K562 (cell line): ENCODE results near the gene FOXJ3. TPM values are rescaled to one million over a fixed set of nuclear protein-coding genes. Genes with fewer than 3 reads are reported as not detected.

Experiments used
- ATAC-seq: fragments of 200-7000 bp; cut with Tn5 transposase; 3 replicates; pipeline ENCODE4 v1.9.1; 2020; ENCODE audit warnings: moderate library complexity
- BruUV-seq: library from RNA; stranded (reverse); fragments of 400-500 nt; replicated peaks from 2 replicates; lab custom pipeline; 2021; lab: Mats Ljungman, UMichigan
- CTCF ChIA-PET: fragments of 300-600 bp; formaldehyde crosslinking; extraction: SDS; loops from one replicate; lab custom pipeline; 2021; ENCODE audit warnings: low intra/inter-chr PET ratio; lab: Yijun Ruan, JAX
- POLR2A ChIA-PET: fragments of 300-600, 350-650 bp; sonication (Branson Sonifier 250); formaldehyde crosslinking; extraction: SDS; loops from one replicate; lab custom pipeline; 2021; ENCODE audit warnings: antibody characterized with exemption, inconsistent platforms; lab: Yijun Ruan, JAX
- DNase-seq, 4 experiments: peaks; one replicate each; pipeline versions ENCODE4 v3.0.0 to v3.0.0-alpha.2; 2011 to 2018; ENCODE audit warnings: low spot score in 3 of 4, mixed read lengths in 3 of 4; ENCODE audit errors: extremely low read depth in 1 of 4
- FAIRE-seq: peaks from 2 replicates; lab custom pipeline; 2011; peaks lifted over from hg19 to GRCh38; lab: Jason Lieb, UNC
- H2AFZ ChIP-seq: 2 replicates; pipeline ENCODE4 v1.6.0; 2011; ENCODE audit warnings: low read depth, low read length, control low read depth, inconsistent platforms
- H3K27ac ChIP-seq: fragments of 200-600 bp; 3 replicates; pipeline ENCODE4 v1.8.0; 2011; ENCODE audit warnings: low read depth, mild to moderate bottlenecking, control low read depth, inconsistent platforms, low read length, moderate library complexity, mixed read lengths; ENCODE audit errors: extremely low read depth
- H3K27me3 ChIP-seq, 2 experiments: fragments of 300-600 bp in 1 of 2; 2 replicates in 1 of 2; 3 replicates in 1 of 2; pipeline versions ENCODE4 v1.6.0 to v1.8.0; 2011; ENCODE audit warnings: inconsistent platforms in 2 of 2, low read length in 2 of 2, mild to moderate bottlenecking in 1 of 2, mixed read lengths in 1 of 2, moderate library complexity in 1 of 2; ENCODE audit not compliant: control insufficient read depth in 2 of 2, insufficient read depth in 2 of 2
- H3K36me3 ChIP-seq: fragments of 300-600 bp; 3 replicates; pipeline ENCODE4 v1.8.0; 2011; ENCODE audit warnings: mild to moderate bottlenecking, low read length, inconsistent platforms; ENCODE audit not compliant: control insufficient read depth, insufficient read depth
- H3K4me1 ChIP-seq, 2 experiments: fragments of 200-600 bp in 1 of 2; replicated peaks in 1 of 2; 2 replicates in 1 of 2; 3 replicates in 1 of 2; pipeline versions ENCODE4 v1.5.1 to v1.8.0; 2011; ENCODE audit warnings: inconsistent platforms in 2 of 2, low read length in 2 of 2, mild to moderate bottlenecking in 1 of 2, mixed read lengths in 1 of 2, moderate library complexity in 1 of 2; ENCODE audit not compliant: control insufficient read depth in 2 of 2, insufficient read depth in 2 of 2
- H3K4me2 ChIP-seq: 2 replicates; pipeline ENCODE4 v1.6.1; 2011; ENCODE audit warnings: low read length, control low read depth, inconsistent platforms, mixed read lengths; ENCODE audit not compliant: insufficient read depth
- H3K4me3 ChIP-seq: fragments of 200-600 bp; sonication (generic), shearing (Covaris generic); 2 replicates; pipeline ENCODE4 v1.5.1; 2016; ENCODE audit warnings: control low read depth, inconsistent platforms
- H3K79me2 ChIP-seq: fragments of 200-600 bp; 3 replicates; pipeline ENCODE4 v1.8.0; 2011; ENCODE audit warnings: low read length, inconsistent platforms; ENCODE audit not compliant: control insufficient read depth, insufficient read depth
- H3K9ac ChIP-seq, 2 experiments: 2 replicates each; pipeline versions ENCODE4 v1.6.0 to v1.6.1; 2011; ENCODE audit warnings: low read depth in 2 of 2, low read length in 2 of 2, control low read depth in 1 of 2, inconsistent platforms in 1 of 2, mild to moderate bottlenecking in 1 of 2, mixed read lengths in 1 of 2; ENCODE audit not compliant: insufficient read depth in 1 of 2
- H3K9me1 ChIP-seq: one replicate; pipeline ENCODE4 v1.6.0; 2011; ENCODE audit warnings: inconsistent platforms, mild to moderate bottlenecking, low read length, moderate library complexity; ENCODE audit not compliant: control insufficient read depth, insufficient read depth
- H3K9me3 ChIP-seq: replicated peaks from 2 replicates; pipeline ENCODE4 v1.5.1; 2011; ENCODE audit warnings: low read depth, low read length, inconsistent platforms; ENCODE audit not compliant: control insufficient read depth, insufficient read depth
- H4K20me1 ChIP-seq: replicated peaks from 2 replicates; pipeline ENCODE4 v1.6.1; 2011; ENCODE audit warnings: low read length, inconsistent platforms, mixed read lengths; ENCODE audit not compliant: control insufficient read depth, insufficient read depth
- POLR3G ChIP-seq: IDR thresholded peaks from 2 replicates; pipeline ENCODE4 v1.6.1; 2011; ENCODE audit not compliant: insufficient read length, insufficient replicate concordance; ENCODE audit errors: extremely low read depth
- RB1 ChIP-seq: fragments of 450-650 bp; IDR thresholded peaks from 2 replicates; pipeline ENCODE4 v1.6.1; 2017; ENCODE audit warnings: low read depth, mild to moderate bottlenecking
- RUNX1 ChIP-seq: sonication (generic); IDR thresholded peaks from 2 replicates; pipeline ENCODE4 v1.6.1; 2016; ENCODE audit warnings: antibody characterized with exemption, low read depth
- SRSF9 ChIP-seq: fragments of 200-400 bp; formaldehyde crosslinking; IDR thresholded peaks from 2 replicates; pipeline ENCODE4 v1.6.1; 2017; ENCODE audit warnings: low read depth, low read length, borderline replicate concordance
- TBP ChIP-seq: optimal IDR thresholded peaks from 2 replicates; pipeline ENCODE3; 2011; ENCODE audit warnings: low read depth, low read length, improper control_type of control experiment
- TCF7 ChIP-seq: sonication (generic); IDR thresholded peaks from 2 replicates; pipeline ENCODE4 v1.6.1; 2016; ENCODE audit warnings: antibody characterized with exemption, borderline replicate concordance
- TFE3 ChIP-seq: fragments of 450-650 bp; formaldehyde crosslinking; IDR thresholded peaks from 2 replicates; pipeline ENCODE4 v1.4.0; 2020; ENCODE audit warnings: mild to moderate bottlenecking, mixed read lengths
- ZMIZ1 ChIP-seq, 2 experiments: fragments of 150-350 bp in 1 of 2; IDR thresholded peaks; 2 replicates each; pipeline ENCODE4 v1.6.1; 2012 to 2016; ENCODE audit warnings: low read depth in 2 of 2, low read length in 2 of 2, mild to moderate bottlenecking in 1 of 2, moderate library complexity in 1 of 2
- ZNF79 ChIP-seq: fragments of 250-450 bp; sonication (Bioruptor Pico); IDR thresholded peaks from 2 replicates; pipeline ENCODE4 v1.4.0; 2020; ENCODE audit warnings: low read depth, mild to moderate bottlenecking, moderate library complexity
- WGBS: fragments of 100-300 bp; shearing (Covaris generic); methylation state at CpG from one replicate; pipeline ENCODE4 v1.1.6; 2016; ENCODE audit warnings: low coverage, mixed read lengths; ENCODE audit not compliant: insufficient coverage; ENCODE audit errors: missing lambda C conversion rate; 5-methylcytosine and 5-hydroxymethylcytosine counted together
- in situ Hi-C: fragments of 300-500 bp; cut with MboI; formaldehyde crosslinking; loops from 4 replicates; pipeline ENCODE4 v1.15.0; 2018; ENCODE audit warnings: inconsistent platforms, mixed read lengths
- intact Hi-C: fragments of 100-400 bp; cut with micrococcal nuclease; formaldehyde crosslinking; loops from 2 replicates; pipeline ENCODE4 v1.14.2; 2022
- polyA plus RNA-seq, 8 experiments: library from polyadenylated mRNA; depleted of rRNA in 4 of 8; stranded (reverse) in 5 of 8; unstranded in 3 of 8; fragments of >200 nt; fragmentation: Nextera tagmentation in 2 of 8; fragmentation: Illumina TruSeq in 1 of 8; extraction: Ambion mirVana in 2 of 8; extraction: Trizol in 1 of 8; gene quantifications; 2 replicates each; pipeline versions ENCODE4 v1.2.1 to v1.2.3, GENCODE V29; 2011 to 2014; ENCODE audit warnings: inconsistent platforms in 1 of 8, missing spikeins in 1 of 8
- total RNA-seq, 7 experiments: library from RNA; depleted of rRNA in 6 of 7; stranded (reverse); fragments of >200 nt in 6 of 7; fragmentation: Illumina TruSeq in 2 of 7; extraction: Trizol in 2 of 7; gene quantifications; 2 replicates each; pipeline versions ENCODE4 v1.2.1 to v1.2.3, GENCODE V29; 2011 to 2021; ENCODE audit warnings: low replicate concordance in 1 of 7

FOXJ3 gene
- total and polyA plus RNA-seq, 9 of the 15 experiments (the other 6 are each of a cell fraction or from before 2014, with no cell fraction given) = 8.7 to 35.3 (median 23.4) TPM

DNA sequence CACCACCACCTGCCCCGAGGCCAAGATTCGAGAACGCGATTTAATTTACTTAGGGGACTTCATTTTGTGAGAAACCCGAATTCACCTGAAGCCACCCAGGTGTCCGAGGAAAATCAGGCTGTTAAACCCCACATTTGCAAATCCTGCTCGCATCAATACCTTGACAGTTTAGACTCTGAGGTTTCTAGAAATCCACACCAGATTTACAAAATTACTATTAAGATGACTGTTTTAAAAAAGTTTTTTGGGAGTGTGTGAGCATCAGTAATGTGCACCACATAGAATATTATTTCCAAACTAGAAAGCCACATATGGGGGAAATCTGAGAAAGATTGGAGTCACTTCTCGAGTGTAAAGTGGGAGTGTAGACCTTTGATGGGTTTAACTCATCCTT lies 46.2 kb upstream of the FOXJ3 start:
- DNase-seq (no peak), FAIRE-seq (no peak), ATAC-seq (no peak)
- in situ Hi-C loops (no loop called here), intact Hi-C loops (no loop called here)
- Histone ChIP-seq H3K27me3 (peaks cover 35 to 43% of the 10 kb centered on the region in 2 experiments), H2AFZ (no peak overlapping the region), H3K4me1 (peaks cover 0 to 11% of the 10 kb centered on the region in 2 experiments; a peak in 2 of 5 replicates), H3K4me3 (no peak overlapping the region), H3K36me3 (no peaks in the 10 kb centered on the region), H3K9me1 (no peaks in the 10 kb centered on the region), H3K79me2 (no peaks in the 10 kb centered on the region), H4K20me1 (no peaks in the 10 kb centered on the region), H3K9ac (no peak overlapping the region), H3K9me3 (no peaks in the 10 kb centered on the region), H3K27ac (no peak overlapping the region), H3K4me2 (no peak overlapping the region)
- ChIA-PET CTCF (no interaction called here), POLR2A (interaction anchor here (0.6 kb wide), 1 partner anchor 269 kb away, joined by 4 read pairs; no protein-coding TSS in a partner anchor)
- TF ChIP-seq ZMIZ1 (IDR thresholded peaks at IDR 0.05; ENCODE audit: low read depth in 2 of 2, low read length in 2 of 2) (no peak), TFE3 (no peak), ZNF79 (CRISPR knock-in tag) (no peak), SRSF9 (no peak), RUNX1 (no peak), TBP (no peak), RB1 (no peak), POLR3G (no peak), TCF7 (no peak)
- 10% methylated on average over 8 of the region's 8 CpGs for WGBS
- BruUV-seq = no TSS peak
